HepG2 (cell line): ENCODE results near the gene FAM228B. TPM values are rescaled to one million over a fixed set of nuclear protein-coding genes. Genes with fewer than 3 reads are reported as not detected.

ENCODE experiments used
- HNRNPH1 ChIP-seq: fragments of 200-400 bp; formaldehyde crosslinking; optimal IDR thresholded peaks from 2 replicates; pipeline ENCODE3; 2017; ENCODE audit warnings: mild to moderate bottlenecking, low read depth, low read length
- HNRNPK ChIP-seq: fragments of 200-400 bp; formaldehyde crosslinking; IDR thresholded peaks from 2 replicates; pipeline ENCODE4 v1.6.1; 2018; ENCODE audit warnings: low read length, low read depth, moderate library complexity, mild to moderate bottlenecking; ENCODE audit not compliant: poor library complexity, severe bottlenecking
- KAT8 ChIP-seq: IDR thresholded peaks from 2 replicates; pipeline ENCODE4 v1.6.1; 2016; ENCODE audit warnings: missing genetic modification reagents, missing compliant biosample characterization
- NR1H2 ChIP-seq: sonication (generic); formaldehyde crosslinking; IDR thresholded peaks from 2 replicates; pipeline ENCODE4 v1.8.1; 2022; ENCODE audit warnings: low read depth, missing genetic modification reagents, borderline replicate concordance
- PAWR ChIP-seq: sonication (generic); formaldehyde crosslinking; IDR thresholded peaks from 2 replicates; pipeline ENCODE4 v1.4.0; 2020; ENCODE audit warnings: missing genetic modification reagents, mild to moderate bottlenecking, borderline replicate concordance
- RFX1 ChIP-seq: fragments of 450-650 bp; IDR thresholded peaks from 2 replicates; pipeline ENCODE4 v1.6.1; 2017
- RXRB ChIP-seq: IDR thresholded peaks from 2 replicates; pipeline ENCODE4 v1.6.1; 2016; ENCODE audit warnings: borderline replicate concordance, missing genetic modification reagents, missing compliant biosample characterization
- SMYD3 ChIP-seq: sonication (generic); formaldehyde crosslinking; IDR thresholded peaks from 2 replicates; pipeline ENCODE4 v1.8.1; 2023; ENCODE audit warnings: mild to moderate bottlenecking, missing genetic modification reagents
- SP2 ChIP-seq: sonication (generic); formaldehyde crosslinking; IDR thresholded peaks from 2 replicates; pipeline ENCODE4 v1.5.1; 2020; ENCODE audit warnings: mild to moderate bottlenecking, missing genetic modification reagents
- ZBTB7A ChIP-seq: sonication (generic); formaldehyde crosslinking; IDR thresholded peaks from 2 replicates; pipeline ENCODE4 v1.8.0; 2022; ENCODE audit warnings: mild to moderate bottlenecking, missing genetic modification reagents
- ZFYVE20 ChIP-seq: sonication (generic); formaldehyde crosslinking; IDR thresholded peaks from 2 replicates; pipeline ENCODE4 v1.8.0; 2023; ENCODE audit warnings: low read depth, mild to moderate bottlenecking, moderate library complexity, missing genetic modification reagents, borderline replicate concordance
- ZNF124 ChIP-seq: sonication (generic); formaldehyde crosslinking; IDR thresholded peaks from 2 replicates; pipeline ENCODE4 v1.4.0; 2020; ENCODE audit warnings: missing genetic modification reagents
- ZNF232 ChIP-seq: sonication (generic); formaldehyde crosslinking; IDR thresholded peaks from 2 replicates; pipeline ENCODE4 v1.4.0; 2020; ENCODE audit warnings: missing genetic modification reagents, borderline replicate concordance
- ZNF468 ChIP-seq: sonication (generic); formaldehyde crosslinking; IDR thresholded peaks from 2 replicates; pipeline ENCODE4 v1.8.0; 2022; ENCODE audit warnings: mild to moderate bottlenecking, moderate library complexity, missing genetic modification reagents
- ZNF572 ChIP-seq: sonication (generic); formaldehyde crosslinking; IDR thresholded peaks from 2 replicates; pipeline ENCODE4 v1.5.1; 2020; ENCODE audit warnings: mild to moderate bottlenecking, missing genetic modification reagents
- ZNF672 ChIP-seq: sonication (generic); formaldehyde crosslinking; IDR thresholded peaks from 2 replicates; pipeline ENCODE4 v1.8.1; 2022; ENCODE audit warnings: missing genetic modification reagents
- ZNF83 ChIP-seq: sonication (generic); formaldehyde crosslinking; IDR thresholded peaks from 2 replicates; pipeline ENCODE4 v1.4.0; 2020; ENCODE audit warnings: missing genetic modification reagents, mild to moderate bottlenecking, borderline replicate concordance
- ZNF891 ChIP-seq: sonication (generic); formaldehyde crosslinking; IDR thresholded peaks from 2 replicates; pipeline ENCODE4 v1.5.0; 2020; ENCODE audit warnings: mild to moderate bottlenecking, missing genetic modification reagents
- polyA plus RNA-seq, 8 experiments: library from polyadenylated mRNA; depleted of rRNA in 3 of 8; stranded (reverse) in 7 of 8; unstranded in 1 of 8; fragments of >200 nt; fragmentation: Illumina TruSeq in 4 of 8; extraction: Trizol in 4 of 8; gene quantifications; 2 replicates each; pipeline versions ENCODE4 v1.2.1 to v1.2.3, GENCODE V29; 2011 to 2016; ENCODE audit warnings: low read depth in 4 of 8, missing spikeins in 1 of 8, mixed read lengths in 1 of 8; ENCODE audit not compliant: insufficient read depth in 1 of 8
- total RNA-seq, 5 experiments: library from RNA; depleted of rRNA; stranded (reverse); fragments of >200 nt; fragmentation: Illumina TruSeq; extraction: Trizol; gene quantifications; 2 replicates each; pipeline ENCODE4 v1.2.3, GENCODE V29; 2016; ENCODE audit warnings: low read depth in 1 of 5
- TF ChIP-seq, protein P1 (sequence below): sonication (generic); formaldehyde crosslinking; IDR thresholded peaks from 2 replicates; pipeline ENCODE4 v1.5.0; 2020; ENCODE audit warnings: mild to moderate bottlenecking, low read depth, missing genetic modification reagents, borderline replicate concordance
- TF ChIP-seq, protein P2 (sequence below): sonication (generic); formaldehyde crosslinking; IDR thresholded peaks from 2 replicates; pipeline ENCODE4 v1.8.0; 2022; ENCODE audit warnings: mild to moderate bottlenecking, missing genetic modification reagents
- TF ChIP-seq, protein P3 (sequence below): IDR thresholded peaks from 2 replicates; pipeline ENCODE4 v1.6.1; 2016; ENCODE audit warnings: low read depth, control low read depth
- TF ChIP-seq, protein P4 (sequence below): sonication (generic); formaldehyde crosslinking; IDR thresholded peaks from 2 replicates; pipeline ENCODE4 v1.9.0; 2021; ENCODE audit warnings: missing genetic modification reagents, borderline replicate concordance
- TF ChIP-seq, protein P5 (sequence below): sonication (generic); formaldehyde crosslinking; IDR thresholded peaks from 2 replicates; pipeline ENCODE4 v1.5.0; 2020; ENCODE audit warnings: missing genetic modification reagents, mild to moderate bottlenecking, borderline replicate concordance

Gene FAM228B
- total and polyA plus RNA-seq, 2 of the 13 experiments (the other 11 are each of a cell fraction or from before 2014, with no cell fraction given) = 0.79 to 1.1 TPM

DNA sequence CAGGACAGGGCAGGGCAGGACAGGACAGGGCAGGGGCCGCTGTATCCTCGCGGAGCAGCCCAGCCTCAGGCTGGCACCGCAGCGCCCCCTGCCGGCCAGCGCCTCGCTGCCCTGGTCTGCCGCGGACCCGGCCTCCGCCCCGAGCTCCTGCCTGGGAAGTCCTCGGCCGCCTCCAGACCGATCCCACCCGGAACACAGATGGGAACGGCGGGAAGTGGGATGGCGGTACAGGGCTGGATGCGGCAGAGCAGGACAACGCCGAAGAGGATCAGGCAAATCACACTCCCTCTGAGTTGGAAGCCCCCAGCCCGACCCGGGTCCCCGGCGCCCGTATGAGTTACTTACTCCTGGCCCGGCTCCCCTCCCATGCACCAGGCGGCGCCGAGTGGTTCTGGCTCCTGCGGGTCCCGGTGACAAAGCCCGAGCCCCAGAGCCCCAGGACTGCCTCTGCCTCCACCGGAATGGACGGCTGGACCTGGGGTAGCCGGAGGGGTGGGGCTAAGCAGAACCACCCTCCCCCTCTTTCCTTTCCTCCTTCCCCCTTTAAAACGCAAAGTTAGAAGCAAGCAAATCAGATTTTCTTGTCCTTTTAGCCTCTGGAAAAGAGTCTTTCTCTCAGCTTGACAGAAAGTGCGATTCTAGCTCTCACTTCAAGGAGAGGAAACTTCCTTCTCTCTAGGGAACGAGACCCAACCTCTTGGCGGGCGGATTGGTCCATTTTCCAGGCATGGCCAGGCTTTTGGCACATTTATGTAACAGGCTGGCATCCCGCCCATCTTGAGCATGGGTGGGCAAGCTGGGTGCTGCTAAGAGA, 38.7 kb upstream of the FAM228B start, which contains the start of gene TP53I3 (continued):
- peak; percentile 63 for TF ChIP-seq SP2 (CRISPR knock-in tag)
- TF ChIP-seq ZBTB7A (CRISPR knock-in tag) = peak; percentile 62; the same call in 1 of the 2 replicates
- peak; percentile 64; the same call in 1 of the 2 replicates for TF ChIP-seq KAT8 (CRISPR knock-in tag)
- peak; percentile 93; the same call in 1 of the 2 replicates for TF ChIP-seq SMYD3 (CRISPR knock-in tag)
- peak; percentile 96 for TF ChIP-seq HNRNPK
- no peak for TF ChIP-seq PAWR (CRISPR knock-in tag)
- TF ChIP-seq ZFYVE20 (CRISPR knock-in tag) = no peak
- TF ChIP-seq, protein P1, sequence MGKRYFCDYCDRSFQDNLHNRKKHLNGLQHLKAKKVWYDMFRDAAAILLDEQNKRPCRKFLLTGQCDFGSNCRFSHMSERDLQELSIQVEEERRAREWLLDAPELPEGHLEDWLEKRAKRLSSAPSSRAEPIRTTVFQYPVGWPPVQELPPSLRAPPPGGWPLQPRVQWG (CRISPR knock-in tag) = no peak; the same call in 1 of the 2 replicates
- TF ChIP-seq ZNF672 (CRISPR knock-in tag) = 0 out of 2 replicates have a peak, but pooled peaks have one; percentile 60
- TF ChIP-seq, protein P2, sequence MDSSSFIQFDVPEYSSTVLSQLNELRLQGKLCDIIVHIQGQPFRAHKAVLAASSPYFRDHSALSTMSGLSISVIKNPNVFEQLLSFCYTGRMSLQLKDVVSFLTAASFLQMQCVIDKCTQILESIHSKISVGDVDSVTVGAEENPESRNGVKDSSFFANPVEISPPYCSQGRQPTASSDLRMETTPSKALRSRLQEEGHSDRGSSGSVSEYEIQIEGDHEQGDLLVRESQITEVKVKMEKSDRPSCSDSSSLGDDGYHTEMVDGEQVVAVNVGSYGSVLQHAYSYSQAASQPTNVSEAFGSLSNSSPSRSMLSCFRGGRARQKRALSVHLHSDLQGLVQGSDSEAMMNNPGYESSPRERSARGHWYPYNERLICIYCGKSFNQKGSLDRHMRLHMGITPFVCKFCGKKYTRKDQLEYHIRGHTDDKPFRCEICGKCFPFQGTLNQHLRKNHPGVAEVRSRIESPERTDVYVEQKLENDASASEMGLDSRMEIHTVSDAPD (CRISPR knock-in tag) = peak; percentile 95
- TF ChIP-seq, protein P3, sequence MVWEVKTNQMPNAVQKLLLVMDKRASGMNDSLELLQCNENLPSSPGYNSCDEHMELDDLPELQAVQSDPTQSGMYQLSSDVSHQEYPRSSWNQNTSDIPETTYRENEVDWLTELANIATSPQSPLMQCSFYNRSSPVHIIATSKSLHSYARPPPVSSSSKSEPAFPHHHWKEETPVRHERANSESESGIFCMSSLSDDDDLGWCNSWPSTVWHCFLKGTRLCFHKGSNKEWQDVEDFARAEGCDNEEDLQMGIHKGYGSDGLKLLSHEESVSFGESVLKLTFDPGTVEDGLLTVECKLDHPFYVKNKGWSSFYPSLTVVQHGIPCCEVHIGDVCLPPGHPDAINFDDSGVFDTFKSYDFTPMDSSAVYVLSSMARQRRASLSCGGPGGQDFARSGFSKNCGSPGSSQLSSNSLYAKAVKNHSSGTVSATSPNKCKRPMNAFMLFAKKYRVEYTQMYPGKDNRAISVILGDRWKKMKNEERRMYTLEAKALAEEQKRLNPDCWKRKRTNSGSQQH (CRISPR knock-in tag) = no peak; the same call in 1 of the 2 replicates
- peak; percentile 93 for TF ChIP-seq NR1H2 (CRISPR knock-in tag)
- TF ChIP-seq, protein P4, sequence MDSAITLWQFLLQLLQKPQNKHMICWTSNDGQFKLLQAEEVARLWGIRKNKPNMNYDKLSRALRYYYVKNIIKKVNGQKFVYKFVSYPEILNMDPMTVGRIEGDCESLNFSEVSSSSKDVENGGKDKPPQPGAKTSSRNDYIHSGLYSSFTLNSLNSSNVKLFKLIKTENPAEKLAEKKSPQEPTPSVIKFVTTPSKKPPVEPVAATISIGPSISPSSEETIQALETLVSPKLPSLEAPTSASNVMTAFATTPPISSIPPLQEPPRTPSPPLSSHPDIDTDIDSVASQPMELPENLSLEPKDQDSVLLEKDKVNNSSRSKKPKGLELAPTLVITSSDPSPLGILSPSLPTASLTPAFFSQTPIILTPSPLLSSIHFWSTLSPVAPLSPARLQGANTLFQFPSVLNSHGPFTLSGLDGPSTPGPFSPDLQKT (CRISPR knock-in tag) = no peak
- TF ChIP-seq ZNF891 (CRISPR knock-in tag) = no peak; the same call in 1 of the 2 replicates
- TF ChIP-seq ZNF124 (CRISPR knock-in tag) = peak; percentile 48; the same call in 1 of the 2 replicates
- peak; percentile 80; the same call in 1 of the 2 replicates for TF ChIP-seq ZNF572 (CRISPR knock-in tag)
- TF ChIP-seq RFX1 = no peak
- TF ChIP-seq ZNF83 (CRISPR knock-in tag) = peak; percentile 85; the same call in 1 of the 2 replicates
- peak; percentile 85 for TF ChIP-seq HNRNPH1
- peak; percentile 64 for TF ChIP-seq RXRB
- peak; percentile 51; the same call in 1 of the 2 replicates for TF ChIP-seq ZNF232 (CRISPR knock-in tag)
- TF ChIP-seq, protein P5, sequence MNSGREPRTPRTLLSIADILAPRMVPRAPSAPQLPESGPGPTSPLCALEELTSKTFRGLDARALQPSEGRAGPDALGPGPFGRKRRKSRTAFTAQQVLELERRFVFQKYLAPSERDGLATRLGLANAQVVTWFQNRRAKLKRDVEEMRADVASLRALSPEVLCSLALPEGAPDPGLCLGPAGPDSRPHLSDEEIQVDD (CRISPR knock-in tag) = 0 out of 2 replicates have a peak, but pooled peaks have one; percentile 79
- no peak for TF ChIP-seq ZNF468 (CRISPR knock-in tag)
